Kidney (tissue), 14 donors: ENCODE data around the gene PKMYT1. TPM values are rescaled to one million over a fixed set of nuclear protein-coding genes. Genes with fewer than 3 reads are reported as not detected.

ENCODE experiments used
- DNase-seq, 5 donors: peaks; one replicate each; pipeline ENCODE4 v3.0.0-alpha.2; 2013 to 2020
- FAIRE-seq: peaks from 2 replicates; lab custom pipeline; 2012; peaks lifted over from hg19 to GRCh38; lab: Jason Lieb, UNC
- H3K27ac ChIP-seq, 2 donors: one replicate each; pipeline ENCODE4 v1.7.0; 2013; ENCODE audit warnings: low read depth in 2 of 2, low read length in 2 of 2, inconsistent platforms in 1 of 2
- H3K27me3 ChIP-seq: one replicate; pipeline ENCODE4 v1.7.1; 2013; ENCODE audit warnings: low read length, inconsistent platforms; ENCODE audit not compliant: control insufficient read depth, insufficient read depth
- H3K36me3 ChIP-seq, 3 donors: one replicate each; pipeline versions ENCODE4 v1.7.0 to v1.7.1; 2013; ENCODE audit warnings: low read length in 3 of 3, control low read depth in 1 of 3, inconsistent platforms in 1 of 3; ENCODE audit not compliant: insufficient read depth in 3 of 3, control insufficient read depth in 2 of 3
- H3K4me1 ChIP-seq, 3 donors: one replicate each; pipeline versions ENCODE4 v1.7.0 to v1.7.1; 2013; ENCODE audit warnings: low read length in 3 of 3, inconsistent platforms in 1 of 3, low read depth in 1 of 3; ENCODE audit not compliant: control insufficient read depth in 2 of 3, insufficient read depth in 2 of 3
- H3K4me3 ChIP-seq, 3 donors: one replicate each; pipeline versions ENCODE4 v1.7.0 to v1.8.1; 2013; ENCODE audit warnings: low read length in 3 of 3, control low read depth in 1 of 3, inconsistent platforms in 1 of 3
- H3K9ac ChIP-seq, 3 donors: one replicate each; pipeline versions ENCODE4 v1.7.0 to v1.7.1; 2013; ENCODE audit warnings: low read length in 3 of 3, control low read depth in 1 of 3, inconsistent platforms in 1 of 3
- H3K9me3 ChIP-seq, 3 donors: one replicate each; pipeline versions ENCODE4 v1.7.0 to v1.7.1; 2013; ENCODE audit warnings: low read length in 3 of 3, control low read depth in 1 of 3, inconsistent platforms in 1 of 3; ENCODE audit not compliant: control insufficient read depth in 2 of 3, insufficient read depth in 1 of 3
- intact Hi-C: fragments of 100-400 bp; cut with DNase I; formaldehyde crosslinking; loops from one replicate; pipeline ENCODE4 v1.11.1; 2022
- polyA plus RNA-seq: library from polyadenylated mRNA; stranded (reverse); fragments of 350-450 nt; fragmentation: Illumina TruSeq; extraction: RNeasy Lipid Tissue Mini Kit (QIAGEN cat#74804); gene quantifications from one replicate; pipeline ENCODE4 v1.2.3, GENCODE V29; 2014; ENCODE audit warnings: low read depth, low replicate concordance; ENCODE audit not compliant: insufficient read depth
- total RNA-seq: library from RNA; stranded (reverse); fragmentation: NEBNext Ultra II Directional; extraction: Animal tissue kit (Norgen Biotek cat#: 25700); gene quantifications from one replicate; pipeline ENCODE4 v1.2.1, GENCODE V29; 2021
- TF ChIP-seq, protein P1 (sequence below): IDR thresholded peaks from 3 replicates; pipeline ENCODE4 v1.5.1; 2012; ENCODE audit warnings: mild to moderate bottlenecking, moderate library complexity, borderline replicate concordance; ENCODE audit not compliant: insufficient read depth; ENCODE audit errors: extremely low read depth
- donor health status: control.
- donor health status: control.
- donor health status: control.
- donor health status: control.
- donor health status: control.
- donor health status: DM: yes; HTN: yes; CAD: no.
- donor health status: Normal renal cell carcinoma (clear cell type).

Gene PKMYT1
- total and polyA plus RNA-seq, 2 donors from 2014 or later = 0.97 to 2.2 TPM

- intact Hi-C loops = no loop called here
- peaks cover 0 to 5% (median 3%) of the 10 kb centered on the region in 3 donors for H3K4me1 ChIP-seq
- H3K27ac ChIP-seq = no peak overlapping the region
- TF ChIP-seq, protein P1, sequence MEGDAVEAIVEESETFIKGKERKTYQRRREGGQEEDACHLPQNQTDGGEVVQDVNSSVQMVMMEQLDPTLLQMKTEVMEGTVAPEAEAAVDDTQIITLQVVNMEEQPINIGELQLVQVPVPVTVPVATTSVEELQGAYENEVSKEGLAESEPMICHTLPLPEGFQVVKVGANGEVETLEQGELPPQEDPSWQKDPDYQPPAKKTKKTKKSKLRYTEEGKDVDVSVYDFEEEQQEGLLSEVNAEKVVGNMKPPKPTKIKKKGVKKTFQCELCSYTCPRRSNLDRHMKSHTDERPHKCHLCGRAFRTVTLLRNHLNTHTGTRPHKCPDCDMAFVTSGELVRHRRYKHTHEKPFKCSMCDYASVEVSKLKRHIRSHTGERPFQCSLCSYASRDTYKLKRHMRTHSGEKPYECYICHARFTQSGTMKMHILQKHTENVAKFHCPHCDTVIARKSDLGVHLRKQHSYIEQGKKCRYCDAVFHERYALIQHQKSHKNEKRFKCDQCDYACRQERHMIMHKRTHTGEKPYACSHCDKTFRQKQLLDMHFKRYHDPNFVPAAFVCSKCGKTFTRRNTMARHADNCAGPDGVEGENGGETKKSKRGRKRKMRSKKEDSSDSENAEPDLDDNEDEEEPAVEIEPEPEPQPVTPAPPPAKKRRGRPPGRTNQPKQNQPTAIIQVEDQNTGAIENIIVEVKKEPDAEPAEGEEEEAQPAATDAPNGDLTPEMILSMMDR = peak; percentile 81
- FAIRE-seq (no peak), DNase-seq (peak; percentile 93 to 96 (median 94))
- no peak overlapping the region for H3K9ac ChIP-seq
- peaks cover 2 to 5% (median 3%) of the 10 kb centered on the region in 3 donors for H3K36me3 ChIP-seq
- H3K27me3 ChIP-seq = peaks cover 17% of the 10 kb centered on the region
- no peak overlapping the region for H3K4me3 ChIP-seq
- H3K9me3 ChIP-seq = no peaks in the 10 kb centered on the region
Measured at GRCh38 chr16:3027983-3028715, 47.9 kb upstream of the PKMYT1 start.

DNA sequence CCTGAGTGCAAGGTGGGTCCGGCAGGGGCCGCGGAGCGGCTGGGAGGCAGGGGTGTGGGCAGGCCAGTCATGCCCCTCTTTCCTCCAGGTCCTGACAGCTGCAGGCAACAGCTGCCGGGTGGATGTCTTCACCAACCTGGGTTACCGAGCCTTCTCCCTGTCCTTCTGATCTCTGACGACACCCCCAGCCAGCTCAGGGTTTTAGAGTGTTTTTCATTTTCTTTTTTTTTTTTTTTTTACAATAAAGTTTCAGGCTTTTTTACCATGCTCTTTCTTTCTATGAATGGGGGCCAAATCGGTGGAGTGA, 47.2 kb upstream of the PKMYT1 start:
- no peak overlapping the region for H3K27ac ChIP-seq
- intact Hi-C loops = no loop called here
- H3K4me1 ChIP-seq = peaks cover 0 to 12% (median 10%) of the 10 kb centered on the region in 3 donors
- no peak overlapping the region for H3K9ac ChIP-seq
- FAIRE-seq = no peak
- H3K27me3 ChIP-seq = peaks cover 17% of the 10 kb centered on the region
- no peak overlapping the region for H3K4me3 ChIP-seq
- no peaks in the 10 kb centered on the region for H3K9me3 ChIP-seq
- DNase-seq = peak in 1 of 5 donors; percentile 74
- peaks cover 2 to 5% (median 3%) of the 10 kb centered on the region in 3 donors for H3K36me3 ChIP-seq
- TF ChIP-seq, protein P1 = no peak

DNA sequence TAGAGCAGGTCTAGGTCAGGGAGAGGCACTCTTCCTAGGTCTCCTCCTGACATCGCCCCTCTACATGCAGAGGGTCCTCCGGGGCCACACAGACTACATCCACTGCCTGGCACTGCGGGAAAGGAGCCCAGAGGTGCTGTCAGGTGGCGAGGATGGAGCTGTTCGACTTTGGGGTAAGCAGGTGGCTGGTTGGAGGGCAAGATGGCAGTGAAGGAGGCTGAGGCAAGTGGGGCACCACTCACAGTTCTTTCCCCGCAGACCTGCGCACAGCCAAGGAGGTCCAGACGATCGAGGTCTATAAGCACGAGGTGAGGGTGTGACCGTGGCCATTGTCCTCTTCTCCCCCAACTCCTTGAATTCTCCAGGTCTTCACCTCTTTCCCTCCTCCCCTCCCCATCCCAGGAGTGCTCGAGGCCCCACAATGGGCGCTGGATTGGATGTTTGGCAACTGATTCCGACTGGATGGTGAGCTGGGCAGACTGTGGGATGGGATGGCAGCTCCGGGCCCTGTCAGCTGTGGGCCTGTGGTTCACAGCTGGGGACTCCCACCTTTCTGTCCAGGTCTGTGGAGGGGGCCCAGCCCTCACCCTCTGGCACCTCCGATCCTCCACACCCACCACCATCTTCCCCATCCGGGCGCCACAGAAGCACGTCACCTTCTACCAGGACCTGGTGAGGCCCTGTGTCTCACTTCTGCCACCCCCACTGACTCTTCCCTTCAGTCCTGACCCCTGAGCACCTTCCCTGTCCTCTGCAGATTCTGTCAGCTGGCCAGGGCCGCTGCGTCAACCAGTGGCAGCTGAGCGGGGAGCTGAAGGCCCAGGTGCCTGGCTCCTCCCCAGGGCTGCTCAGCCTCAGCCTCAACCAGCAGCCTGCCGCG, 46.6 kb upstream of the PKMYT1 start:
- intact Hi-C loops = no loop called here
- H3K4me3 ChIP-seq = no peak overlapping the region
- H3K9ac ChIP-seq = no peak overlapping the region
- TF ChIP-seq, protein P1 = no peak
- H3K27me3 ChIP-seq = peaks cover 17% of the 10 kb centered on the region
- FAIRE-seq = no peak
- H3K9me3 ChIP-seq = no peaks in the 10 kb centered on the region
- no peak overlapping the region for H3K27ac ChIP-seq
- DNase-seq = peak in 1 of 5 donors; percentile 79
- H3K36me3 ChIP-seq = peaks cover 2 to 5% (median 3%) of the 10 kb centered on the region in 3 donors
- peaks cover 0 to 14% (median 13%) of the 10 kb centered on the region in 3 donors for H3K4me1 ChIP-seq
